ENCODE results near the gene FGFR3.
"Not testable (repeated sequence)": the region's sequence is repeated elsewhere in the genome, so short reads cannot be mapped to it uniquely, and the experiment has no call there.

The FGFR3 gene

GRCh38 chr4:1821679-1822567, 28.8 kb downstream of the FGFR3 start:
- DNase-seq = no peak

- DNase-seq = no peak
Measured at GRCh38 chr4:1822568-1823544, 29.8 kb downstream of the FGFR3 start.

- no peak for DNase-seq
Measured at GRCh38 chr4:1823545-1823932, 30.4 kb downstream of the FGFR3 start.

GRCh38 chr4:1824746-1825145, 31.7 kb downstream of the FGFR3 start:
- no peak for DNase-seq

GRCh38 chr4:1825326-1825725, 32.2 kb downstream of the FGFR3 start:
- no peak for DNase-seq

GRCh38 chr4:1826531-1827350, 33.6 kb downstream of the FGFR3 start:
- DNase-seq = no peak

GRCh38 chr4:1830234-1830633, 37.1 kb downstream of the FGFR3 start:
- DNase-seq = no peak

GRCh38 chr4:1830642-1831228, 37.6 kb downstream of the FGFR3 start:
- DNase-seq = no peak

GRCh38 chr4:1831331-1831730, 38.2 kb downstream of the FGFR3 start:
- DNase-seq = no peak

- DNase-seq = no peak
Measured at GRCh38 chr4:1832690-1833089, 39.6 kb downstream of the FGFR3 start.

GRCh38 chr4:1833307-1834046, 40.4 kb downstream of the FGFR3 start:
- DNase-seq = no peak

GRCh38 chr4:1834047-1834775, 41.1 kb downstream of the FGFR3 start:
- DNase-seq = no peak

GRCh38 chr4:1835836-1836235, 42.7 kb downstream of the FGFR3 start:
- not testable (repeated sequence) for DNase-seq

GRCh38 chr4:1836650-1837049, 43.6 kb downstream of the FGFR3 start:
- no peak for DNase-seq

- no peak for DNase-seq
Measured at GRCh38 chr4:1837069-1837468, 44.0 kb downstream of the FGFR3 start.

GRCh38 chr4:1839282-1839681, 46.2 kb downstream of the FGFR3 start:
- no peak for DNase-seq

- no peak for DNase-seq
Measured at GRCh38 chr4:1841201-1841886, 48.3 kb downstream of the FGFR3 start.

- DNase-seq = no peak
Measured at GRCh38 chr4:1841887-1842210, 48.8 kb downstream of the FGFR3 start.

GRCh38 chr4:1842339-1842895, 49.3 kb downstream of the FGFR3 start:
- DNase-seq = no peak

- DNase-seq = no peak
Measured at GRCh38 chr4:1842993-1843448, 49.9 kb downstream of the FGFR3 start.
